NCI-H748 (cell line): ENCODE data around the gene PFKFB2.
"Not testable (repeated sequence)": the region's sequence is repeated elsewhere in the genome, so short reads cannot be mapped to it uniquely, and the experiment has no call there.

Experiments used
- DNase-seq: peaks from one replicate; lab custom pipeline; 2025; ENCODE audit not compliant: unreplicated experiment; lab: John Stamatoyannopoulos, UW

The PFKFB2 gene

GRCh38 chr1:207036865-207037264 is 16.2 kb upstream of the PFKFB2 start:
- DNase-seq: no peak

- no peak for DNase-seq
These were observed 13.5 kb upstream of the PFKFB2 start for GRCh38 chr1:207039380-207040180.

- DNase-seq: no peak
These were observed 12.9 kb upstream of the PFKFB2 start for GRCh38 chr1:207040181-207040533.

- not testable (repeated sequence) for DNase-seq
These were observed 11.7 kb upstream of the PFKFB2 start for GRCh38 chr1:207041397-207041796.

- no peak for DNase-seq
These were observed 7.6 kb upstream of the PFKFB2 start for GRCh38 chr1:207045453-207045852.

- DNase-seq: no peak
These were observed 5.6 kb upstream of the PFKFB2 start for GRCh38 chr1:207047505-207047904.

GRCh38 chr1:207048041-207048440 is 5.0 kb upstream of the PFKFB2 start:
- DNase-seq: no peak

GRCh38 chr1:207049054-207049453 is 4.0 kb upstream of the PFKFB2 start:
- DNase-seq: no peak

- DNase-seq: no peak
These were observed 3.6 kb upstream of the PFKFB2 start for GRCh38 chr1:207049514-207049913.

- DNase-seq: peak; percentile 40
These were observed 3.1 kb upstream of the PFKFB2 start for GRCh38 chr1:207049974-207050391.

GRCh38 chr1:207050480-207051190 is 2.4 kb upstream of the PFKFB2 start:
- peak; percentile 89 for DNase-seq

- DNase-seq: peak; percentile 35
These were observed 1.7 kb upstream of the PFKFB2 start, which contains the start of gene YOD1 for GRCh38 chr1:207051191-207051943. Gene YOD1, minus strand, starts transcription at chr1:207051208. Its CDS starts 178 bp downstream, at chr1:207051030.

GRCh38 chr1:207054491-207054890 is 1.4 kb downstream of the PFKFB2 start:
- DNase-seq: no peak

GRCh38 chr1:207055386-207056001 is 2.4 kb downstream of the PFKFB2 start:
- no peak for DNase-seq

GRCh38 chr1:207056673-207057072 is 3.6 kb downstream of the PFKFB2 start:
- no peak for DNase-seq

- no peak for DNase-seq
These were observed 5.2 kb downstream of the PFKFB2 start for GRCh38 chr1:207058252-207058651.

- DNase-seq: no peak
These were observed 6.1 kb downstream of the PFKFB2 start for GRCh38 chr1:207058878-207059867.

- no peak for DNase-seq
These were observed 6.8 kb downstream of the PFKFB2 start for GRCh38 chr1:207059881-207060280.

- DNase-seq: no peak
These were observed 7.5 kb downstream of the PFKFB2 start for GRCh38 chr1:207060596-207060995.

GRCh38 chr1:207062058-207062457 is 9.0 kb downstream of the PFKFB2 start:
- no peak for DNase-seq
